GM23248 (cell line): Measurements from ENCODE around the gene CUX1.

Source experiments
- EZH2 ChIP-seq: fragments of 200-600 bp; sonication (generic); IDR thresholded peaks from 2 replicates; pipeline ENCODE4 v1.6.1; 2018; ENCODE audit warnings: antibody characterized with exemption, mild to moderate bottlenecking; ENCODE audit not compliant: insufficient read depth, poor library complexity, severe bottlenecking
- EZH2phosphoT487 ChIP-seq: fragments of 200-600 bp; sonication (generic); IDR thresholded peaks from 2 replicates; pipeline ENCODE4 v1.6.1; 2018; ENCODE audit warnings: antibody characterized with exemption, moderate library complexity, mild to moderate bottlenecking, low read depth; ENCODE audit not compliant: insufficient read depth

DNA sequence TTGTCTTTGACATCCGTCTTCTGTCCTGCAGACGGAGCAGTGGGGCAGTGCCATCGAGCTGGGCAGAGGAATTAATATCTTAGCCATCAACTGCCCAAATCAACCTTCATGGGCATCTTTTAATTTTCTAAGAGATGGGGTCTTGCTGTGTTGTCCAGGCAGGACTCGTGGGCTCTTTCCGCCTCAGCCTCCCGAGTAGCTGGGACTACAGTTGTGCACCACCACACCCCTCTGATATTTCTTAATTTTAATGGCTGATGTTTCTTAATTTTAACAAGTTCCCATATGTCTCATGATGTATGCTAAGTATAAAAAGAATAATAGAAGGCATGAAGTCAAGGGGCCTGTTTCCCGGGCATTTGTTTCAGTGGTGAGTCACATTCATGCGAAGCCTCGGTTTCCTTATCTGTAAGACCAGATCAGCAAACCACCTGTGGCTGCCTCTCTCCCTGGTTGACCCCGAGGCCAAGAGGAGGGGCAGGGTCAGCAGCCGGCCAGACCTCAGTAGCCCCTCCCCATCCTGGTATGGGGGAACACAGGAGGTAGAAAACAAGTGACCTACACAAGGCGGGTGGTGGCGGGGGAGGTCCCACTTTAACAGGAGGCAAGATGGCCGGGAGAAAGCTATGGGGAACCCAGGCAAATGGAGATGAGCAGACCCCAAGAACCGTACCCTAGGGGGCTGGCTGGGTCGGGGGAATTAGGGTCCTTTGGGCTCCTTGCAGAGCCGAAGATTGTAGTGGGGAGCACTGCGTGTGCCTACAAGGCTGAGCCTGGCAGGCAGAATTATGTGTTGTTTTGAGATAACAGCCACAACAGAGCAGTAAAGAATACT is 85.5 kb downstream of the CUX1 start:
- TF ChIP-seq EZH2: no peak
- TF ChIP-seq EZH2phosphoT487: no peak
